GM19452 (cell line): ENCODE measurements around the gene FAM72A.
"Not testable (repeated sequence)": the region's sequence is repeated elsewhere in the genome, so short reads cannot be mapped to it uniquely, and the experiment has no call there.

Source experiments
- ATAC-seq: cut with Tn5 transposase; IDR thresholded peaks from one replicate; pipeline ENCODE4 v1.9.1; 2021; ENCODE audit not compliant: unreplicated experiment

FAM72A gene

GRCh38 chr1:206169794-206170193 is 32.8 kb downstream of the FAM72A start:
- not testable (repeated sequence) for ATAC-seq

GRCh38 chr1:206167350-206168029 is 35.1 kb downstream of the FAM72A start:
- not testable (repeated sequence) for ATAC-seq

DNA sequence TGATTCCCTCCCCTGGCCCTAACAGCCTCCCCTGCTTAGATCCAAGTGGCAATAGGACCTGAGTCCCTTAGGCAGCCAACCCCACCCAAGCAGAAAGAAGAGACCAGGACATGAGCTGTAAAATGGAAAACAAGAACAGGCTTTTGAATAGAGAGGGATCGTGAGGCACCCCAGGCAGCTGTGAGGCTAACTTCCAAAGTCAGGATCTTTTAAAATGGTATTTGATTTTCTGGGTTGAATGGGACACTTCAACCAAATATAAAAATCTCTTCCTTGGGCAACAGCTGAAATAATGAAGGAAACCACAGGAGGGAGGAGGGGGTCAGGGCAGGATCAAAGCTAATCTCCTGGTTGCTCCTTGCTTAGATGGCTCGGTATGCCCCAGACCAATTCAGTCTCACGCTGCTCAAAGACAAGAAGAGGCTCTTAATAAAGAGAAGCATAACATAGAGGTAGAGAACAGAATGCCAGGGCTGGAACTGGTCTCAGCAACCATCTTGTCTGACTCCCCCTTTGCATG is 56.8 kb downstream of the FAM72A start:
- ATAC-seq = no peak

GRCh38 chr1:206144605-206145004 is 58.0 kb downstream of the FAM72A start:
- no peak for ATAC-seq

DNA sequence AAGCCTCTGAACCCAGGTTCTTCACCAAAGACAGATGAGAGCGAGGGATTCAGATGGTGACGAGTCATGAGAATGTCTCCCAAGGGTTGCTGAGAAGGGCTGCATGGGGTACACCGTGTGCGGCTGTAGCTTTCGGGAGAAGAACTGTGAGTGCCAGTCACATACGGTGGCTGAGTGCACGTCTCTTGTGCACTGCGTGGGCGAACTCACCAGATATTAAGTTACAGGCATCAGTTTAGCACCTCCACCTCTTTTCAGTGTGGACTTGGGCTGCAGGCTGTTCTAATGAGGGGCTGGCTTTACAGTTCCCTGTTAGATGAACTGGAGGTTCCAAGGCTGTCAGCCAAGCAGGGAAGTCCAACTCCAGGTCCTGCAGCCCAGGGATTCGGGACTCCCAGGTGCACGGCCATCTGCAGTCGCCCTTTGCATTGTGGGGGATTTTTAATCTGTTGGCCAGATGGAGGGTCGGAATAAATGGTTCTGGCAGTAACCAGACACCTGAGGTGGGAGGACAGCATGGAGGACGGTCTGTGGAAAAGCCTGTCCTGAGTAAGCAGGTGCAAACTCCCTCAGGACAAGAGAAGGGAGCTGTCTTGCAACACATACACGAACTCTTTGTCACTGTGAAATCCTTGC is 59.0 kb downstream of the FAM72A start:
- no peak for ATAC-seq

DNA sequence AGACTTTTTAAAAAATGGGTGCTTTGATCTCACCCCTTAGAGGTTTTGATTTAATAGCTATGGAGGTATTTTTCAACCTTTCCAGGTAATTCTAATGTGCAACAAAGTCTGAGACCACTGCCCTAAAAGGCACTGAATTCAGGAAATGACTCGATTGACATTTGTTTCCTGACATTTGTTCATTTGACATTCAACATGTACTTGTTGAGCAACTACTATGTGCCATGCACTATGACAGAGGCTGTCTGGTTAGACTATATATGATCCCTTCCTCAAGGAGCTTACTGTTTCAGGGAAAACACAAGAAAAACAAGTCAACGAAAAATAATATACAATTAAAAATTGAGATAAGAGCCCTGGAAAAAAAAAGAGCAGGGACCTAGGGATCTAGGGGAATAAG is 59.9 kb downstream of the FAM72A start:
- no peak for ATAC-seq

DNA sequence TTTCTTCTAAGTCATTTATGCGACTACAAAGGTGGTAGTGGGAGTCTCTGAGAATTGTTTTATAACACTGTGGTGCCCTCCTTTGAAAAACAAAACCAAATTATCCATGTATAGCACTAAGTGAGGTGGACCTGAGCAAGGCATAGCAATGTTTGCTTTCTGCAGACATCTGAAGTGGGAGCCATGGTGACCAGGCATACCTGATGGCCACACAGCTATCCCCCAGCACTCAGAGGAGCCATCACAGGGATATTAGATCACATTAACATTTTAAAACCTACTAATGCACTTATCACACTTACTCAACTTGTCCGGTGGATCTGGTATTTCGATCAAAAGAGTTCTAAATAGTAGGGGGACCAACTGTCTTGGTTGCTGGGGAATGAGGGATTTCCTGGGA is 60.6 kb downstream of the FAM72A start:
- no peak for ATAC-seq

DNA sequence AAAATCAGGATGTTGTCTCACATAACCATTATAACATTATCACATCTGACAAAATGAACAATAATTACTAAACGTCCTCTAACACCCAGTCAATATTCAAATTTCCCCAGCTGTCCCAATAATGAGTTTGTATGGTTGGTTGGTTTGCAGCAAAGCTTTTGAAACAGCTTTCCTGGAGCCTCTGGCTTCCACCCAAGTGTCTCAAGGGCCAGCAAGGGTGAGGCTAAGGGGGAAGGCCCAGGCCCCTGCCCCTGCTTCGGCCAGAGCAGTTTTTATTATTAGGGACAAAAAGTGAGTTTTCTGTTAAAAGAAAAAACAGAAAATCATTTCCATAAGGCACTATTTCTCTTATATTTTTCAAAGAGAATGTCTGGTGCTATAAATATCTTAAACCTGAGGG is 66.4 kb downstream of the FAM72A start:
- ATAC-seq = no peak
